ENCODE measurements around the gene THSD4.
"Not testable (repeated sequence)": the region's sequence is repeated elsewhere in the genome, so short reads cannot be mapped to it uniquely, and the experiment has no call there.

Gene THSD4

DNA sequence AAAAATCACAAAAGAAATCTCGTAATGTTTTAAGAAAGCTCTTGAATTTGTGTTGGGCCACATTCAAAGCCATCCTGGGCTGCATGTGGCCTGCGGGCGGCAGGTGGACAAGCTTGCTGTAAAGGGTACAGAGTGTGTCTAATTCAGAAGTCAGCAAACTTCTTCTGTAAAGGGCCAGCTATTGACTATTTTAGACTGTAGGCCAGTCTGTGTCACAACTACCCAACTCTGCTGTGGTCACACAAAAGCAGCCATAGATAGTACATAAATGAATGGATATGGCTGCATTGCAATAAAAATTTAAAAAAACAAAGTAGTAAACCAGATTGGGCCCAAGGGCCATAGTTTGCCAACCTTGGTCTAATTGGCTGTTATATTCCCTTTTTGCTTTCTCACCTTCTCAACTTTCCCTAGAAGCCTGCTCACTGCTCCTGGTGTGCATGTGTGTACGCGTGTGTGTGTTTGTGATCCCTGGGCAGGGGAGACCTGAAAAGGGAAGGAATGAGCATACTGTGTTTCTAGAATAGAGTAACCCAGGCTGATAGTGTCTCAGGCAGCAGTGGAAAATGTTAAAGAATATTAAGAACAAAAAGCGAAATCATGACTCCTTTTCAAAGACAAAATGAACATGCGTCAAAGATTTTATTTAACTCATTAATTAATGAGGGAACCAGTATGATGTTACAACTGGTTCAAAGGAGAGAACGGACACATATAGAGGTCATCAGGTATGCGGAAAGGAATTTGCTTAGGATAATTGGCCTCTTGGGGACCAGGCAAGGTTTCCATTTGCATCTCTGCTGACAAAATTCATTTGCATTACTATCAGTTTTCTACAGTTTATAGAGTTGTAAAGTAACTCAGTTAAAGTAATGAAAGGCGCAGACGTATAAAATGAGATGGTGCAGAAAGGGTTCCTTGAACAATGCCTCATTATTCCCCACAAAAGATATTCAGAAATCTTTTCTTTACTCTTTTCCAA lies 248.0 kb downstream of the THSD4 start:
- no peak for DNase-seq

DNA sequence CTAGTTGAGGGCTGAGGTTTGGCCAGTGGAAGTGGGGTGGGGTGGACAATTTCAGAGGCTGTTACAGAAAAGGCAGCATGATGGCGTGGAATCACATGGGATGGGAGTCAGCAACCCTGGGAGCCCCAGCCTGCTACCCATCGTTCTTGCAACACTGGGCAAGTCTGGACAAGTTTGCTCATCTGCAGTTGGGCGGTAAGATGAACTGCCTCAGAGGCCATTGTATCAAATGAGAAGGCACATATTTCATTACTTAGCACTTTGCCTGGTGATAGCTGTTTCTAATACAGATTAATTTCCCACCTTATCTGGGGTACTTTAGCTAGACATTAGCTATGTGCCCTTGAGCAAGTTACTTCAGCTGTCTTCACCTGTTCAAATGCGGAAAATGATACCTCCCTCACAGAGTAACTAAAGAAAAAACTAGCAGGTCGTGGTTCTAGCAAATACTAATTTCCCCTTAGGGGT lies 248.9 kb downstream of the THSD4 start:
- DNase-seq = no peak

DNA sequence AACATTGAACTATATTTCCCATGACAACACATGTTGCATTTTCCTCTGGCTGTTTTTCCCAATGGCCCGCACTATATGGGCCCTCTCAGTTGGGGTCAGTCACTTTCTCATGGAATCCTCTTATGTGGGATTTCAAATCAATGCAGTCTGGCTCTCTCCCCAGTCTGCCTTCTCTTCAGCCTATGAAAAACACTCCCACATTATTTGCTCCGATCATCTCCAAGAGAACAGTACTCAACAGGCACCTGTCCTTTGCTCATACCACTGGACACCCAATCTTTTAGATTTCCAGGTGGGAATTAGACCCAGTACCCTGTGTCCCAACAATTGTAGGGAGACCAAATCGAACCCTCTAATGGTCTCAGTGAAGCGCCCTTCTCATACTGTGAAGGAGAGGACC lies 251.3 kb downstream of the THSD4 start:
- DNase-seq = no peak

DNA sequence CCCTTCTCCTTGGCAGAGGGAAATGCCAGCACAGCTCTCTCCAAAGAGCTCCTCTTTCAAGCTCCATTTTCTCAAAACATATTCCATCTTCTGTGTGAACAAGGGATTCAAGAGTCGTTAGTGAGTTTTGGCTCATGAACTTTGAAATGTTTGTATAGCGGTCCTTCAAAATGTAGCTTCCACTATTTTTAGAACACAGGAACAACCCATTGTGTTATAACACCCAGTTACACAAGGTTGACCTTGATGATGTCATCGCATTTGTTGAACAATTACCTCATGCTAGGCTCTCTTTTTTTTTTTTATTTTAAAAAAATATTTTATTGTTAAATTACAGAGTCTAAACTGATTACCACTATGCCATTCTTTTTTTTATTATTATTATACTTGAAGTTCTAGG lies 251.7 kb downstream of the THSD4 start:
- DNase-seq = no peak

DNA sequence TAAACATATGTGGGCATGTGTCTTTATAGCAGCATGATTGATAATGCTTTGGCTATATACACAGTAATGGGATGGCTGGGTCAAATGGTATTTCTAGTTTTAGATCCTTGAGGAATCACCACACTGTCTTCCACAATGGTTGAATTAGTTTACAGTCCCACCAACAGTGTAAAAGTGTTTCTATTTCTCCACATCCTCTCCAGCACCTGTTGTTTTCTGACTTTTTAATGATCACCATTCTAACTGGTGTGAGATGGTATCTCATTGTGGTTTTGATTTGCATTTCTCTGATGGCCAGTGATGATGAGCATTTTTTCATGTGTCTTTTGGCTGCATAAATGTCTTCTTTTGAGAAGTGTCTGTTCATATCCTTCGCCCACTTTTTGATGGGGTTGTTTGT lies 252.5 kb downstream of the THSD4 start:
- not testable (repeated sequence) for DNase-seq

DNA sequence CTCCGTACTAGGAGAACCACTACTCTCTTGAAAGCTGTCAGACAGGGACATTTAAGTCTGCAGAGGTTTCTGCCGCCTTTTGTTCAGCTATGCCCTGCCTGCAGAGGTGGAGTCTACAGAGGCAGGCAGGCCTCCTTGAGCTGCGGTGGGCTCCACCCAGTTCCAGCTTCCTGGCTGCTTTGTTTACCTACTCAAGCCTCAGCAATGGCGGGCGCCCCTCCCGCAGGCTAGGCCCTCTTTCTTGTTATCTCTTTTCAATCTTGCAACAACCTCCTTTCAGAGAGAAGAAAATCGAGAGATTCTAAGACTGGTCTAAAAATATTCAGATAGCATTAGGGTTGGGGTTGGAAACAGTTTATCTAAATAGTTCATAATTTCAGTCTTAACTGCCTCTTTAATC lies 257.5 kb downstream of the THSD4 start:
- DNase-seq = peak; percentile 15 to 30

DNA sequence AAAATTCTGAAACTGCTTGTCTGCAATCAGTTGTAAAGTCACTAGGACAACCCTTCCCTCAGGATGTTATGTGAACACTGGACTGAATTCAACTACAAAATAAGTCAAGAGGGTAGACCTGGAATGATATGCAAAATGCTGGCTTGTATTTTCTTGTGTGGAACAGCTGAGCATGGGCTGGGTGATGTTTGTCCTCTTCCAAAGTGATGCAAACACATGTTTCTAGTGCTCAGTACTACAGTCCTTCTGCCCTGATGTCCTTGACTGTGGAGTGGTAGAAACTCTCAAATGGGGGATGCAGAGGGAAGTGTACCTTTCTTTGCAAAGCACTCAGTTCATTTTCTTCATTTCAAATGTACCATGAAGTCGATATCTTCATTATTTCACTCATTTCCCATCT lies 258.6 kb downstream of the THSD4 start:
- no peak for DNase-seq

DNA sequence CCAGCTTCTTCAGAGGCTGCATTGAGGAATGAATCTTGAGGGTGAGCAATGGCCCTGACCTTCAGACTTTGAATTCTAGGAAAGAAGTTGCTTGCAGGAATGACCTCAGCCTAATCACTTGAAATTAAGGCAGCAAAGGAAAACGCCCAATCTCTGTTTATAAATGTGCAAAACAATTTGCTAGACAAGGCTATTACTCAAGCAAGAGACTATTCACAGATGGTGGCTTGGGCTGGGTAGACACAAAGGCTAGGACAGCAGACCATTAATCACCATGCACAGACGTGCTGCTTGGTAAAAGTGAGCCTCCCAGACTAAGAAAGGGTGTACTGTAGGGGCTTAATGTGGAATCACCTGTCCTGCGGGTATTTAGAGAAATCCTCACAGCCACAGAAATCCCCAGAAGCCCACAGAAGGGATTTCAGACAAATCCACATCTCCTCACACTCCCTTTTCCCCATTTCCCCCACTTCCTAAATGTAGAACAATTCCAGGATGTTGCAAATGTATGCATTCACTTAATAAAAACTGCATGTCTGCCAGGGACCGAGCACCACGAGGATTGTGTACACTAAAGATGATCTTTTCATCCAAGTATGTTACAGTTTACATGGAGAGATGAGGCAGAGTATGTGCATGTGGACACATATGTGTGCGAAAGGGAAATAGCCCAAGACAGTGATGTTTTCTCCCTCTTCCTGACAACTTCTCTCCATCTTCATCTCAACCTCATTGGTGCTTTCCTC lies 259.5 kb downstream of the THSD4 start:
- no peak for DNase-seq

DNA sequence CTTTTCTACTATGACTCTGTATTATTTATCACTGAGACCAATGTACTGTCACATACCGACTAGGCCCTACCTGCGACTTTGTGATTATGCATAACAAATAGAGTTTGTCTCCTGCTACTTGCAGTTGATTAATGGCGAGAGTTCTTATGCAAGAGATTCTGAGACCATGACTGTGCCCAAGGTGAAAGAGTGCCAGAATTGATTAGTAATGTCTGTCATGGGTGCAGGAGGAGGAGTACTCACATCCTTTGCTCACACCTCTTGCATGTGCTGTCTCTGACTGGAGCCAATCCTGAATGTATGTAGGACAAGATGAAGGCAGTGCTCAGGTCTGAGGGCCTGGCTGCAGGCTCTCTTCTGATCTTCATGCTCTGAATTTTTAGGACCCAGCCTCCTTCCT lies 260.7 kb downstream of the THSD4 start:
- no peak for DNase-seq

DNA sequence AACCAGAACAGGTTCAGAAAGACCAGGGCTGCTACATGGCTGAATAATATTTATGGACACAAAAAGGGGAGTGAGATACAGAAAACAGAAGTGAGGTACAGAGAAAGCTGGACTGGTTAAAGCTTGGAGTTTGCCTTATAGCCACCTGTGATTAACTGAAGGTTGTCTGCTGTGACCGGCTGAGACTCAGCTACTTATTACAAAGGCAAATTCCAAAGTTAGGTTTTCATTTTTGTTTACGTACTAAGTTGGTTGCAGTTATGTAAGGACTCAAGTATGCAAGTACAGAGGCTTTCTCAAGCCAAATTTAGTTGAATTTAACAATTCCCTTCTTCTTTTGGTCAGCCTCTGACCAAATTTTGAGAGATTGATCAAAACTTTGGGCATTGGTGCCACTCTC lies 264.6 kb downstream of the THSD4 start:
- DNase-seq = no peak

DNA sequence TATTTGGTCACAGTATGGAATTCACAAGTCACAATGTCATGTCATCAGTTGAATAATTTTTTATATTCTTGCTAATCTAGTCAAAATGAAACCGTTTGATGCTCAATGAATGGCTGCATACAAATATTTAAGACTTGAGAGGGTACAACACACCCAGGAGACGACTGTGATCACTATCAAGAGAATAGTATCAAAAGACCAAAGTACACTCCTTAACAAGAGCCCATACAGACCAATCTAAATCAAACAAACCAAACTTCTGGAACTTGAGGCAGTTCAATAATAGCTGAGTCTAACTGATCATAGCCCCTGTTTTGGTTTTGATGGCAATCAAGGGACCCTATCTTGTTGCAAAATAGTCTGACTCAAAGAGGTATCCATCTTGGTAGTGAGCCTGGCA lies 265.1 kb downstream of the THSD4 start:
- DNase-seq = no peak

DNA sequence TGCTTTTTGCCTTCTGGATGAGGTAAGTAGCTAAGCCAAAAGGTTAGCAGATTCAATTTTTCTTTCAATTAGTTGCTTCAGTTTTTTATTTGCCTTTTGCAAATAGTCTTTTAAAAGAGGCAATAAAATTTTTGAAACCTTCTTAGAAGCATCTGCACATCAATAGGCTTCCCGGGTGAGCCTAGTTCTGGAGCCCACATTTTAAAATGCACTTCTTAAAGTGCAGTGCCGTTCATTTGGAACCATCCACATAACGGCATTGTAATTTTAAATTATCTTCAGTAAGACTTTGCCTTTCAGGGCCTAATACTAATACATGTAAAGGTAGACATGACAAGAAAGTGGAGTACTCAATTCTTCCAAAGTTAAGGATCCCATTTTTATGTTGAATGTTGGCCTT lies 269.2 kb downstream of the THSD4 start:
- no peak for DNase-seq

DNA sequence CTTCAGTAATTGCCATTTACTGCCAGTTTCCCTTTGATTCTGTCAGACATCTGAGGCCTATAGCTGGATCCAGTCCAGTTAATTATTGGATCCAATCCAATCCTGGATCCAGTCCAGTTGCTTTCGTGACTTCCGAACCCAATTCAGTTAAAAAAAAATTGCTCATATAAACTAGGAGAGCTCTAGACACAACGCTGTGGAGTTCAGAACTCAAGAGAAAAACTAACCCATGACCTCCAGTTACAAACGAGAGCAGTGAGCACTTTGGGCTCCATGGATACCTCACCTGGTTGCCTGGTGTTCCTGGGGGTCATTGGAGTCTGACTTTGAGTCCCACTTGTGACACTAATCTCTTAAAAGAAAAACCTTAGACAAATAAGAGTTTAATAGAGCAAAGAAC lies 269.8 kb downstream of the THSD4 start:
- DNase-seq = no peak

DNA sequence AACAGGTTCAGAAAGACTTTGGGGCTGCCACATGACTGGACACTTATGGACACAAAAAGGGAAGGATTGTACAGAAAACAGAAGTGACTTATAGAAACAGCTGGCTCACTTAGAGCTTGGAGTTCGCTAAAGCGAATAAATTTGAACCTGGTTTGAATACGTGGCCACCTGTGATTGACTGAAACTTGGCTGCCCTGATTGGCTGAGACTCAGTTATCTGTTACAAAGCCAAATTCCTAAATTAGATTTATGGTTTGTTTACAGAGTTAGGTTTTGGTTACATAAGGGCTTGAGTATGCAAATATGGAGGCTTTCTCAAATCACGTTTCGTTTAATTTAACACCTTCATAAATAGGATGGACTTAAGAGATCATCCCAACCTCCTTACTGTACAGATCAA lies 270.2 kb downstream of the THSD4 start:
- no peak for DNase-seq

DNA sequence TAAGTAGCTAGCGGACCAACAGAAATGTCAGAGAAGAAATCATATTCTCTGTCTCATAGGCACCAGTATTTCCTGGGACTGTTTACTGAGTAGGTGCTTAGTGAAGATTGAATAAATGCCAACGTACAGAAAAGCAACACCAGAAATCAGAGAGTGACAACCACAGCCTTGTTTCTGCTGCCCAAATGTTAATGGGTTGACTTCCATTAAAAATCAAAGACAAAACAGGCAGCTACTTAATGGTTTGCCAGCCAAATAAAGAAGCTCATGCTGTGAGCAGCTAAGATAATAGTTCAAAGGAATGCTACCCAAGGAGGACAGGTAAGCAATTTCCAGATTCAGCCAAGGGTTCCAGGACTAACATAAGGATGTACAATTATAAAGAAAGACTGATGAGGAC lies 270.7 kb downstream of the THSD4 start:
- no peak for DNase-seq

DNA sequence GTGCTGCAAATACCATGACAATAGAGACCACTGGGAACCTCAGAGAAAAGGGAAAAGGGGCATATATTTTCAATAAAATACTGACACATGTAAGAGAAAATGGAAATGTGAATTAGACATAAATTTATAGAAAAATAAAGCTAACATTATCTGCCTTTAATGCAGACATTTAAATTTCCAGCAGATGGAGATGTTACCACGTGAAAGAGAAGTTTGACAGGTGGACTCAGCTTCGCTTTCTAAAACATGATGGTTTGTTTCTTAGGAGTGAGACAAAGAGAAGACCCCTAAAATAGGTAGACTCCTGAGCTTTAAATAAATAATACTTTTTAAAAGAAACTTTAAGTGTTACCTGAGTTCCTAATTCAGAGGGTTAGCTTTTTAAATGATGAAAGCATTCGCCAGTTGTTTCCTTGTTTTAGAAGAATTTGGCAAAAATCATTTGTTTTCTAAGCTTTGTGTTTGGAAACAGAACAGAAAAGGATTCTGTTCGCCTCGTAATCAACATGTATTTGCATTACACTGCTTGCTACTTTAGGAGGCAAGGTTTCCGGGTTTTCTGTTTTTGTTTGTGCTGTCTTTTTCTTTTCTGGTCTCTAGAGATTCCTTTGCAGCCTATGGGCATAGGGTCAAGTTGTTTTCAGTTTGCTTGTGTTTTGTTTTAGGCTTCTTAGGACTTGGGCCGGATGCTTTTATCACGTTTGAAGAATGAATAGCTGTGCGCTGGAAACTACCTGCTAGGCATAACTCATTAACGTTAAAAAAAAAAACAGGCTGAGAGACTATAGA lies 271.4 kb downstream of the THSD4 start:
- peak in 1 of 2 donors; percentile 19 for DNase-seq

DNA sequence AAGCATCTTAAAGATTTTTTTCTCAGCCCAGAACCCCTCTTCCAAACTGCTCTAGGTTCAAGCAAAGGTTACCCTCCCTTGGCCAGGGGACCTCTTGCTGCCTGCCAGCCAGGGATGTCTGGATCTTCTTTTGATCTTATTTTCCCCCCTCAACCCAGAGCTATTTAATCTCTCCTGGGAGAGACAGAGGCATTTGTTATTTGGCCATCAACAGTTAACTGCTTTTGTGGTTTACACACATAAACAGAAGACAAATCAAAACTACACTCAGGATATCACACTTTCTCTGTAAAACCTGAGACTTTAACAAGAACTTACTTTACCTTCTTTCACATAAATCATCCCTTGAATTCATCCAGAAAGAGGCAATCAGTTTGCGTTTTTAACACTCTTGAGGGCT lies 272.5 kb downstream of the THSD4 start:
- no peak for DNase-seq

DNA sequence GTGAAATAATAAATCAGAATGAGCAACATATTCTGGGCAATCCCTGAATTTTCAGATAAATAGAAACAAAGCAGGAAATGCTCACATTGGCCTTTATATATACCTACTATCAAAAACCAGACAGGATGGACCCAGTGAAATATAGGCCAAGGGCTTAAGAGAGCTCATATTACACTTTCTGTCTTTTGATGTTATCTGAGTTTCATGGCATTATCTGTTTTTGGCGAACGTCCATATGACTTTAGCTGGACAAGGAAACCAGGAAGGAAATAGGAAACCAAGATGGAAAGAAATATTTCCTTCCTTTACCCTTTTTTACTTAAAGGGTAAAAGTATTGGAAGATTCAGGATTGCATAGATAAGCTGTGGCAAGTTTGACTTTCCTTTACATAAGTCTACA lies 274.8 kb downstream of the THSD4 start:
- DNase-seq = no peak

DNA sequence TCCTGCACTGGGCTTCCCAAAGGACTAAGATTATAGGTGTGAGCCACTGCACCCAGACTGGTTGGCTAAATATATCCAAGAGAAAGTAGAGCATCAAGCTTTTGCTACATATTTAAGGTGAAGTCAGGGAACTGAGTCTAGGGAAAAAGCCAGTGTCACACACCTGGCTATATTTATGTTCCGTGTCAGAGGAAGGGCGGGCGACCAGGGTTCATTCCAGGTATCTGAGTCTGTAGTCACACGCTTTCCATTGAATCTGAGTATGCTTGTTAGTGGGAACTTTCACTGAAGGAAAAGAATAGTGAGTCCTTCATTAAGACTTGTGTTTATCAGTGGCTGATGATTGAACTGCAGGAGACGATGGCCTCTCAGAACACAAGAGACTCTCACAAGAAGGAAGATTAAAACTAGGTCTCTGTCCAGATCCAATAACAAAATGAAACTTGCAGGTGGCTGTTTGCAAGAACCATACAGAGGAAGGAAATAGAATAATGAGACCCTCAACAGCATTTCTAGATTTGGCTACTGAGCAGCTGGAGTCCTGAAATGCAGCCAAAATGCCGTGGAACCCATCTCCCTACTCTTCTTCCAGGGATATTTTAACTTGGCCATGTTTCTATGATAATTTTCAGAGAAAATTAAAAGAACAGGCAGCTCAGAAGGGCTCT lies 276.3 kb downstream of the THSD4 start:
- no peak for DNase-seq

DNA sequence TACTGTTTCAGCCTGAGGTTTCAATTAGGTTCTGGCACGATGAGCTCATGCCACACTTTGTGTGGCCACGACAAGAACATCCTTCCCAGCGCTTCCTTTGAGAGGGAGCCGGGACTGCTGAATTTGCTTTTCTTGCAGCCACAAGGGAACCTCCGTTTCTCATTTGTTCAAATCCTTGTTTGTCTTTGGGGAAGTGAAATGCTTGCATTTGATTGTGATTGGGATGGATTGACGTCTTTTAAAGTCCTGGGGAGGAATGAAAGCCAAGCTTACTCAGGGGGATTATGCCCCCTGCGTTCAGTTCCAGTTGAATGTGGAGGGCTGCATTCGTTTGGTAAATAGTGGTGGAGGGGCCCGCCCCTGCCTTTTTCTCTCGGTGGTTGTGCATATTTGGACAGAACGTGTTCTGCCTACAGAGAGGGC lies 277.6 kb downstream of the THSD4 start:
- no peak for DNase-seq

DNA sequence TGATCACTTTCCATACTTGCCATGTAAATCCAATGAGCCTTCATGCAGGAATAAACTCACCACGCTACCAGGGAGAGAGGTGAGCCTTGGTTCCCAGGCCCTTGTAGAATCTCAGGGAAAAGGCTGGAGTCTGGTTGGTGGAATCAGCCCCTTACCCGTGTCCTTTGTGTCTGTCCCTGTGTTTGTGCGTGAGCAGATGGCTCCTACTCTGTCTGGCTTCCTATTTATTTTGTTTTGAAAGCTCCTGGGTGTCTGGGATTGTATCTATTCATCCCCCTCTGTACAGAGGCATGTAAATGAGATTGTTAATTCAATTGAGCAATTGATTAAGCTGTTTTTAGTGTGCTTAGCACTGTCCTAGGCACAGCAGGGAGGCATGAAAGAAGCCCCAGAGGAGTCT lies 278.1 kb downstream of the THSD4 start:
- no peak for DNase-seq

DNA sequence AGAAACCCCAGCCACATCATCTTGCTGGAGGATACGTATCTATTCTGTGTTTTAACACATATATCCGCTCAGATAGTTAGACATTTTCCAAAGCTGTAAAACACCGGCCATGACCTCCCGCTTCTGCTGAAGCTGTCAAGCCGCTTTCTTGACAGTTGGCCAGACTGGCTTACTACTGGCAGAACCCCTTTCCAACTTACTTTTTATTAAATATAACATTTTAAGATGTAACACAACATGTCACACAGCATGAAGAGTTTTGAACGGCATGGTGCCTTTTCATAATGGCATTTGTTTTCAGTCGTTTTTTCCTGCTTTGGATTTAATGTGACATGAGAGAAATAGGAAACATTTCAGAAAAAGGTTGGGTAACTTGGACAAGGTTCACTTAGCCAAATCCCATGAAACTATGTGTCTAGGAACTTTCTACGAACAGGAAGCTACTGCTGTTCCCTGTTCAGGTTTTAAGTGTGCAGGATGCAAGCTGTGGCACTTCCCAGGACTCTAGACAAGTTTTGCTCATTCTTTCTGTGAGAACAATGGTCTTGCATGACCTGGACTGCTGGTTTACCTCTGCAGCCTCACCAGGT lies 281.4 kb downstream of the THSD4 start:
- DNase-seq = no peak

All from CD4-positive, alpha-beta T cell treated with Interleukin-4 for 1 hour (primary cell).